PC-3 (cell line): ENCODE measurements around the gene GLT6D1. TPM values are rescaled to one million over a fixed set of nuclear protein-coding genes. Genes with fewer than 3 reads are reported as not detected.

Source experiments
- ATAC-seq: fragments of 200-7000 bp; cut with Tn5 transposase; 2 replicates; pipeline ENCODE4 v1.9.1; 2020; ENCODE audit warnings: mild to moderate bottlenecking, moderate library complexity
- BruUV-seq: library from RNA; stranded (reverse); fragments of 400-500 nt; replicated peaks from 2 replicates; lab custom pipeline; 2021; lab: Mats Ljungman, UMichigan
- CTCF ChIA-PET: fragments of 300-600 bp; sonication (Branson Sonifier 250); formaldehyde crosslinking; loops from one replicate; lab custom pipeline; 2022; ENCODE audit warnings: antibody characterized with exemption; lab: Charles Lee
- POLR2A ChIA-PET: fragments of 300-600 bp; sonication (Branson Sonifier 250); formaldehyde crosslinking; loops from one replicate; lab custom pipeline; 2022; ENCODE audit warnings: antibody characterized with exemption; ENCODE audit not compliant: unreplicated experiment; lab: Charles Lee
- DNase-seq: peaks from one replicate; pipeline ENCODE4 v3.0.0-alpha.2; 2015
- H2AFZ ChIP-seq: fragments of 300-600 bp; sonication (generic); 2 replicates; pipeline ENCODE4 v1.6.0; 2016; ENCODE audit warnings: antibody characterized with exemption, low read length
- H3F3A ChIP-seq: fragments of 300-600 bp; sonication (generic); one replicate; pipeline ENCODE4 v1.6.0; 2017; ENCODE audit warnings: antibody characterized with exemption, low read length, control low read depth, mild to moderate bottlenecking; ENCODE audit not compliant: unreplicated experiment
- H3K27ac ChIP-seq: fragments of 300-600 bp; sonication (generic); 2 replicates; pipeline ENCODE4 v1.5.1; 2016; ENCODE audit warnings: mild to moderate bottlenecking, low read length
- H3K27me3 ChIP-seq: fragments of 300-600 bp; sonication (generic); 2 replicates; pipeline ENCODE4 v1.6.1; 2016; ENCODE audit warnings: low read length, mixed read lengths
- H3K36me3 ChIP-seq: fragments of 300-600 bp; sonication (generic); 2 replicates; pipeline ENCODE4 v1.6.1; 2016; ENCODE audit warnings: low read depth, mixed run types, low read length, mixed read lengths
- H3K4me1 ChIP-seq: fragments of 300-600 bp; sonication (generic); 2 replicates; pipeline ENCODE4 v1.5.1; 2016; ENCODE audit warnings: low read length; ENCODE audit not compliant: insufficient read depth
- H3K4me2 ChIP-seq: fragments of 300-600 bp; sonication (generic); 2 replicates; pipeline ENCODE4 v1.6.0; 2016; ENCODE audit warnings: low read length
- H3K4me3 ChIP-seq: fragments of 300-600 bp; sonication (generic); 2 replicates; pipeline ENCODE4 v1.5.1; 2016; ENCODE audit warnings: mild to moderate bottlenecking, low read length, mixed read lengths
- H3K79me2 ChIP-seq: fragments of 300-600 bp; sonication (generic); 2 replicates; pipeline ENCODE4 v1.6.1; 2017; ENCODE audit warnings: low read length, mixed read lengths
- H3K9ac ChIP-seq: fragments of 300-600 bp; sonication (generic); 2 replicates; pipeline ENCODE4 v1.6.0; 2016; ENCODE audit warnings: mild to moderate bottlenecking, low read length
- H3K9me2 ChIP-seq: fragments of 300-600 bp; sonication (generic); replicated peaks from 2 replicates; pipeline ENCODE4 v1.6.1; 2016; ENCODE audit warnings: mixed run types, low read length, mixed read lengths
- H3K9me3 ChIP-seq: fragments of 300-600 bp; sonication (generic); 2 replicates; pipeline ENCODE4 v1.6.1; 2016; ENCODE audit warnings: low read length, mixed read lengths
- H4K20me1 ChIP-seq: fragments of 300-600 bp; sonication (generic); 2 replicates; pipeline ENCODE4 v1.6.1; 2016; ENCODE audit warnings: low read length, mixed read lengths
- CTCF ChIP-seq: fragments of 300-600 bp; sonication (generic); conservative IDR thresholded peaks from 2 replicates; pipeline ENCODE4 v1.5.1; 2017; ENCODE audit warnings: antibody characterized with exemption, low read depth, mild to moderate bottlenecking, low read length
- EZH2 ChIP-seq: fragments of 300-600 bp; sonication (generic); IDR thresholded peaks from one replicate; pipeline ENCODE4 v1.6.1; 2017; ENCODE audit warnings: antibody characterized with exemption, mild to moderate bottlenecking, low read length; ENCODE audit not compliant: unreplicated experiment
- EZH2phosphoT487 ChIP-seq: fragments of 300-600 bp; sonication (generic); IDR thresholded peaks from 2 replicates; pipeline ENCODE4 v1.6.1; 2018; ENCODE audit warnings: mild to moderate bottlenecking, antibody characterized with exemption, low read length, borderline replicate concordance
- intact Hi-C: fragments of 100-400 bp; cut with micrococcal nuclease; formaldehyde crosslinking; loops from 2 replicates; pipeline ENCODE4 v1.9.0; 2023
- total RNA-seq: library from RNA; depleted of rRNA; stranded (reverse); fragments of >200 nt; gene quantifications from 2 replicates; pipeline ENCODE4 v1.2.3, GENCODE V29; 2014

Gene GLT6D1
- total RNA-seq, 1 experiment from 2014 or later: not detected

GRCh38 chr9:135608294-135608998 is 30.9 kb downstream of the GLT6D1 start:
- DNase-seq (no peak), ATAC-seq (no peak)
- BruUV-seq: no TSS peak
- Histone ChIP-seq H3K27ac (no peak overlapping the region), H3F3A (no peaks in the 10 kb centered on the region), H3K9me2 (no peaks in the 10 kb centered on the region), H3K9ac (no peak overlapping the region), H4K20me1 (no peaks in the 10 kb centered on the region), H3K79me2 (no peaks in the 10 kb centered on the region), H3K9me3 (no peaks in the 10 kb centered on the region), H2AFZ (no peak overlapping the region), H3K4me3 (no peak overlapping the region), H3K4me1 (no peaks in the 10 kb centered on the region), H3K27me3 (no peaks in the 10 kb centered on the region), H3K36me3 (no peaks in the 10 kb centered on the region), H3K4me2 (no peak overlapping the region)
- no peak for TF ChIP-seq CTCF
- TF ChIP-seq EZH2phosphoT487: no peak
- no peak for TF ChIP-seq EZH2
- POLR2A ChIA-PET: no interaction called here
- CTCF ChIA-PET: no interaction called here
- intact Hi-C loops: no loop called here

GRCh38 chr9:135607401-135608293 is 31.7 kb downstream of the GLT6D1 start:
- intact Hi-C loops: no loop called here
- Histone ChIP-seq H3K4me1 (no peaks in the 10 kb centered on the region), H3F3A (no peaks in the 10 kb centered on the region), H3K27me3 (no peaks in the 10 kb centered on the region), H3K4me2 (no peak overlapping the region), H3K27ac (no peak overlapping the region), H3K79me2 (no peaks in the 10 kb centered on the region), H3K9me3 (no peaks in the 10 kb centered on the region), H4K20me1 (no peaks in the 10 kb centered on the region), H3K36me3 (no peaks in the 10 kb centered on the region), H3K4me3 (no peak overlapping the region), H2AFZ (no peak overlapping the region), H3K9me2 (no peaks in the 10 kb centered on the region), H3K9ac (no peak overlapping the region)
- ChIA-PET CTCF (no interaction called here), POLR2A (no interaction called here)
- ATAC-seq (no peak), DNase-seq (no peak)
- BruUV-seq: no TSS peak
- TF ChIP-seq EZH2phosphoT487 (no peak), EZH2 (no peak), CTCF (no peak)

GRCh38 chr9:135606885-135607259 is 32.5 kb downstream of the GLT6D1 start:
- no peaks in the 10 kb centered on the region for H3K27me3 ChIP-seq
- ATAC-seq (no peak), DNase-seq (no peak)
- no peak overlapping the region for H3K27ac ChIP-seq
- H3K4me1 ChIP-seq: no peaks in the 10 kb centered on the region
- BruUV-seq: no TSS peak
- ChIA-PET POLR2A (no interaction called here), CTCF (no interaction called here)
- no peaks in the 10 kb centered on the region for H3F3A ChIP-seq
- H3K36me3 ChIP-seq: no peaks in the 10 kb centered on the region
- H3K79me2 ChIP-seq: no peaks in the 10 kb centered on the region
- no peaks in the 10 kb centered on the region for H3K9me3 ChIP-seq
- no peak for TF ChIP-seq EZH2phosphoT487
- TF ChIP-seq CTCF: no peak
- no peak for TF ChIP-seq EZH2
- no peak overlapping the region for H3K4me2 ChIP-seq
- no peak overlapping the region for H2AFZ ChIP-seq
- H3K9ac ChIP-seq: no peak overlapping the region
- no peak overlapping the region for H3K4me3 ChIP-seq
- intact Hi-C loops: no loop called here
- no peaks in the 10 kb centered on the region for H3K9me2 ChIP-seq
- no peaks in the 10 kb centered on the region for H4K20me1 ChIP-seq
